H1 (cell line): ENCODE data around the gene P2RY11. TPM values are rescaled to one million over a fixed set of nuclear protein-coding genes. Genes with fewer than 3 reads are reported as not detected.

ENCODE experiments used
- CTCF ChIA-PET: fragments of 300-600 bp; sonication (Branson Sonifier 250); formaldehyde crosslinking; loops from one replicate; lab custom pipeline; 2021; ENCODE audit not compliant: partially characterized antibody; lab: Charles Lee
- POLR2A ChIA-PET: fragments of 300-600 bp; sonication (Branson Sonifier 250); formaldehyde crosslinking; loops from one replicate; lab custom pipeline; 2021; ENCODE audit warnings: inconsistent platforms; ENCODE audit not compliant: partially characterized antibody; lab: Charles Lee
- DNase-seq, 2 experiments: peaks; one replicate each; pipeline versions ENCODE4 v3.0.0 to v3.0.0-alpha.2; 2010 to 2022; ENCODE audit warnings: low spot score in 2 of 2, low read depth in 1 of 2, mixed read lengths in 1 of 2
- FAIRE-seq: peaks from 2 replicates; lab custom pipeline; 2011; peaks lifted over from hg19 to GRCh38; lab: Jason Lieb, UNC
- H2AFZ ChIP-seq: 2 replicates; pipeline ENCODE4 v1.8.1; 2012; ENCODE audit warnings: low read length, inconsistent platforms
- H2AK5ac ChIP-seq: 2 replicates; pipeline ENCODE4 v1.6.1; 2013; ENCODE audit warnings: low read depth, low read length
- H2BK120ac ChIP-seq: replicated peaks from 2 replicates; pipeline ENCODE3; 2013; ENCODE audit warnings: low read depth, low read length, inconsistent platforms
- H2BK12ac ChIP-seq: 2 replicates; pipeline ENCODE4 v1.6.1; 2013; ENCODE audit warnings: low read depth, low read length
- H2BK15ac ChIP-seq: 2 replicates; pipeline ENCODE4 v1.6.1; 2013; ENCODE audit warnings: low read length
- H2BK20ac ChIP-seq: 2 replicates; pipeline ENCODE4 v1.6.1; 2013; ENCODE audit warnings: low read length
- H2BK5ac ChIP-seq: 2 replicates; pipeline ENCODE4 v1.6.1; 2013; ENCODE audit warnings: low read depth, low read length
- H3K14ac ChIP-seq: 2 replicates; pipeline ENCODE4 v1.6.1; 2013; ENCODE audit warnings: inconsistent platforms; ENCODE audit not compliant: insufficient read length
- H3K18ac ChIP-seq: 2 replicates; pipeline ENCODE4 v1.6.1; 2013; ENCODE audit warnings: low read length; ENCODE audit errors: extremely low read depth
- H3K23ac ChIP-seq: 2 replicates; pipeline ENCODE4 v1.6.1; 2013; ENCODE audit warnings: inconsistent platforms; ENCODE audit not compliant: insufficient read length
- H3K23me2 ChIP-seq: 2 replicates; pipeline ENCODE4 v1.6.1; 2013; ENCODE audit warnings: low read depth, low read length
- H3K27ac ChIP-seq: 2 replicates; pipeline ENCODE4 v1.6.1; 2011; ENCODE audit warnings: low read depth, low read length, inconsistent platforms
- H3K27me3 ChIP-seq, 4 experiments: replicated peaks in 1 of 4; 1 replicate in 1 of 4; 2 replicates in 3 of 4; pipeline versions ENCODE4 v1.6.1 to v1.8.1; 2011 to 2013; ENCODE audit warnings: low read length in 3 of 4, mild to moderate bottlenecking in 3 of 4, inconsistent platforms in 2 of 4, mixed read lengths in 2 of 4, moderate library complexity in 1 of 4; ENCODE audit not compliant: control insufficient read depth in 3 of 4, insufficient read depth in 3 of 4; ENCODE audit errors: extremely low read depth in 1 of 4
- H3K36me3 ChIP-seq, 4 experiments: 2 replicates each; pipeline versions ENCODE4 v1.6.1 to v1.8.1; 2011 to 2013; ENCODE audit warnings: mild to moderate bottlenecking in 4 of 4, low read length in 3 of 4, moderate library complexity in 2 of 4, control low read depth in 1 of 4, inconsistent platforms in 1 of 4; ENCODE audit not compliant: insufficient read depth in 4 of 4, control insufficient read depth in 2 of 4
- H3K4ac ChIP-seq: replicated peaks from 2 replicates; pipeline ENCODE3; 2013; ENCODE audit warnings: low read length, low read depth, mixed read lengths, inconsistent platforms; ENCODE audit not compliant: insufficient read length
- H3K4me1 ChIP-seq, 4 experiments: replicated peaks in 1 of 4; 1 replicate in 1 of 4; 2 replicates in 3 of 4; pipeline versions ENCODE4 v1.6.1 to v1.8.1; 2011 to 2013; ENCODE audit warnings: low read length in 3 of 4, inconsistent platforms in 2 of 4, mixed read lengths in 1 of 4; ENCODE audit not compliant: insufficient read depth in 4 of 4, control insufficient read depth in 3 of 4
- H3K4me2 ChIP-seq, 2 experiments: 2 replicates each; pipeline versions ENCODE4 v1.6.1 to v1.8.1; 2011 to 2013; ENCODE audit warnings: low read depth in 2 of 2, low read length in 2 of 2, control low read depth in 1 of 2, inconsistent platforms in 1 of 2, mild to moderate bottlenecking in 1 of 2; ENCODE audit not compliant: insufficient read depth in 1 of 2
- H3K4me3 ChIP-seq, 4 experiments: fragments of 200-600, 300-600 bp in 1 of 4; sonication (generic), shearing (Covaris generic), sonication (Bioruptor Twin) in 1 of 4; 2 replicates each; pipeline versions ENCODE4 v1.5.1 to v1.8.1; 2011 to 2016; ENCODE audit warnings: low read length in 4 of 4, low read depth in 3 of 4, control low read depth in 2 of 4, inconsistent platforms in 2 of 4, mild to moderate bottlenecking in 2 of 4, mixed read lengths in 1 of 4, moderate library complexity in 1 of 4; ENCODE audit not compliant: insufficient read depth in 2 of 4; ENCODE audit errors: extremely low read depth in 1 of 4
- H3K56ac ChIP-seq: replicated peaks from 2 replicates; pipeline ENCODE3; 2013; ENCODE audit warnings: low read depth, mild to moderate bottlenecking, mixed read lengths, low read length, inconsistent platforms; ENCODE audit not compliant: insufficient read length
- H3K79me1 ChIP-seq: 2 replicates; pipeline ENCODE4 v1.6.1; 2013; ENCODE audit warnings: low read depth, low read length, control low read depth
- H3K79me2 ChIP-seq, 2 experiments: 2 replicates each; pipeline versions ENCODE4 v1.6.1 to v1.8.1; 2012 to 2013; ENCODE audit warnings: low read length in 2 of 2, mild to moderate bottlenecking in 2 of 2, inconsistent platforms in 1 of 2; ENCODE audit not compliant: insufficient read depth in 2 of 2, control insufficient read depth in 1 of 2
- H3K9ac ChIP-seq, 4 experiments: replicated peaks in 1 of 4; 1 replicate in 1 of 4; 2 replicates in 3 of 4; pipeline versions ENCODE4 v1.6.1 to v1.8.1; 2011 to 2013; ENCODE audit warnings: low read depth in 3 of 4, low read length in 3 of 4, control low read depth in 2 of 4, mild to moderate bottlenecking in 2 of 4, moderate library complexity in 2 of 4, inconsistent platforms in 1 of 4; ENCODE audit errors: extremely low read depth in 1 of 4
- H3K9me3 ChIP-seq, 2 experiments: 2 replicates each; pipeline versions ENCODE4 v1.6.1 to v1.8.1; 2012 to 2013; ENCODE audit warnings: mild to moderate bottlenecking in 2 of 2, moderate library complexity in 2 of 2, control low read depth in 1 of 2, inconsistent platforms in 1 of 2, low read depth in 1 of 2, low read length in 1 of 2, mixed read lengths in 1 of 2; ENCODE audit not compliant: insufficient read depth in 2 of 2
- H4K20me1 ChIP-seq, 2 experiments: replicated peaks in 1 of 2; 2 replicates each; pipeline versions ENCODE3 to v1.8.1; 2011 to 2013; ENCODE audit warnings: inconsistent platforms in 2 of 2, low read length in 2 of 2, mild to moderate bottlenecking in 1 of 2; ENCODE audit not compliant: insufficient read depth in 2 of 2, control insufficient read depth in 1 of 2
- H4K5ac ChIP-seq: 2 replicates; pipeline ENCODE4 v1.6.1; 2013; ENCODE audit warnings: low read length, low read depth, mixed read lengths, inconsistent platforms; ENCODE audit not compliant: insufficient read length
- H4K8ac ChIP-seq: 2 replicates; pipeline ENCODE4 v1.8.0; 2013; ENCODE audit warnings: mild to moderate bottlenecking, moderate library complexity, low read length, inconsistent platforms; ENCODE audit not compliant: insufficient read depth; ENCODE audit errors: extremely low read depth
- H4K91ac ChIP-seq: replicated peaks from 2 replicates; pipeline ENCODE3; 2013; ENCODE audit warnings: low read length, mixed read lengths, inconsistent platforms; ENCODE audit not compliant: insufficient read length
- BACH1 ChIP-seq: IDR thresholded peaks from 2 replicates; pipeline ENCODE4 v1.6.1; 2012; ENCODE audit warnings: low read length, improper control_type of control experiment
- KDM1A ChIP-seq: fragments of 200-600, 300-600 bp; sonication (generic); IDR thresholded peaks from 2 replicates; pipeline ENCODE4 v1.7.1; 2016; ENCODE audit warnings: mild to moderate bottlenecking, low read length, borderline replicate concordance
- POU5F1 ChIP-seq: IDR thresholded peaks from 2 replicates; pipeline ENCODE4 v1.6.1; 2011; ENCODE audit warnings: low read depth, mild to moderate bottlenecking, low read length, moderate library complexity
- TBP ChIP-seq: IDR thresholded peaks from 2 replicates; pipeline ENCODE4 v1.6.1; 2011; ENCODE audit warnings: low read depth, low read length, improper control_type of control experiment
- YY1 ChIP-seq: IDR thresholded peaks from 2 replicates; pipeline ENCODE4 v1.6.1; 2011; ENCODE audit warnings: low read depth, mild to moderate bottlenecking, low read length
- WGBS, 2 experiments: shearing (Covaris generic) in 1 of 2; methylation state at CpG; one replicate each; pipeline versions ENCODE4 v1.1.6 to v1.1.7; 2013 to 2015; ENCODE audit warnings: low lambda C conversion rate in 2 of 2, mixed read lengths in 2 of 2, inconsistent platforms in 1 of 2, low coverage in 1 of 2, missing lambda C conversion rate in 1 of 2; ENCODE audit not compliant: insufficient replicate concordance in 2 of 2, insufficient coverage in 1 of 2, insufficient read length in 1 of 2; ENCODE audit errors: extremely low coverage in 1 of 2, missing lambda C conversion rate in 1 of 2; 5-methylcytosine and 5-hydroxymethylcytosine counted together
- polyA plus RNA-seq, 7 experiments: library from polyadenylated mRNA; depleted of rRNA in 3 of 7; stranded (reverse) in 5 of 7; unstranded in 2 of 7; fragments of >200 nt in 5 of 7; fragments of 200-250 nt in 2 of 7; gene quantifications; 1 replicate in 5 of 7; 2 replicates in 1 of 7; 4 replicates in 1 of 7; pipeline versions ENCODE4 v1.2.1 to v1.2.3, GENCODE V29; 2011 to 2013; ENCODE audit warnings: missing spikeins in 2 of 7, mixed read lengths in 2 of 7
- total RNA-seq: library from RNA; stranded (reverse); fragmentation: NEBNext Ultra II Directional; extraction: Animal tissue kit (Norgen Biotek cat#: 25700); gene quantifications from 2 replicates; pipeline ENCODE4 v1.2.1, GENCODE V29; 2021

Gene P2RY11
- total and polyA plus RNA-seq, 2 of the 8 experiments (the other 6 are each of a cell fraction or from before 2014, with no cell fraction given), result 9.2 to 18.0 TPM

GRCh38 chr19:10136936-10137335 lies 25.4 kb downstream of the P2RY11 start:
- H3K9ac ChIP-seq, result no peak overlapping the region
- no peak overlapping the region for H2AFZ ChIP-seq
- H4K20me1 ChIP-seq, result peaks cover 3 to 24% of the 10 kb centered on the region in 2 experiments
- no peak overlapping the region for H2BK5ac ChIP-seq
- no peak overlapping the region for H4K8ac ChIP-seq
- no peaks in the 10 kb centered on the region for H3K9me3 ChIP-seq
- H2BK20ac ChIP-seq, result no peak overlapping the region
- no peak for TF ChIP-seq YY1
- TF ChIP-seq TBP, result no peak
- no peak for TF ChIP-seq KDM1A
- TF ChIP-seq BACH1, result no peak
- no peak for TF ChIP-seq POU5F1
- WGBS, 2 experiments, result 91% methylated on average over 10 of the region's 14 CpGs; no CpG with 5 or more reads in 1 of the 2 experiments
- H3K14ac ChIP-seq, result no peak overlapping the region
- H3K18ac ChIP-seq, result no peak overlapping the region
- H2BK15ac ChIP-seq, result no peak overlapping the region
- DNase-seq (no peak), FAIRE-seq (no peak)
- no peak overlapping the region for H3K4me3 ChIP-seq
- H3K27ac ChIP-seq, result no peak overlapping the region
- POLR2A ChIA-PET, result interaction anchor here (2.4 to 29.1 kb wide), 2 partner anchors 17 to 27 kb away, joined by 6 to 412 read pairs; partner anchors contain the start of genes ANGPTL6, EIF3G, P2RY11 and PPAN
- no peak overlapping the region for H3K4ac ChIP-seq
- CTCF ChIA-PET, result interaction anchor here (1.2 to 1.6 kb wide), 2 partner anchors 17 to 21 kb away, joined by 3 read pairs; no protein-coding TSS in a partner anchor
- no peak overlapping the region for H3K23ac ChIP-seq
- no peak overlapping the region for H2AK5ac ChIP-seq
- H3K79me1 ChIP-seq, result no peaks in the 10 kb centered on the region
- H3K4me1 ChIP-seq, result no peaks in the 10 kb centered on the region
- no peak overlapping the region for H4K91ac ChIP-seq
- H3K56ac ChIP-seq, result no peak overlapping the region
- peaks cover 50 to 95% (median 77%) of the 10 kb centered on the region in 4 experiments for H3K36me3 ChIP-seq
- no peak overlapping the region for H2BK12ac ChIP-seq
- H3K27me3 ChIP-seq, result no peaks in the 10 kb centered on the region
- H3K23me2 ChIP-seq, result no peaks in the 10 kb centered on the region
- no peaks in the 10 kb centered on the region for H3K79me2 ChIP-seq
- no peak overlapping the region for H2BK120ac ChIP-seq
- H3K4me2 ChIP-seq, result no peak overlapping the region
- no peak overlapping the region for H4K5ac ChIP-seq
